ENCODE data around the gene RPP14.
A peak's percentile ranks its signal among the peaks of the same experiment; 100 is the strongest.
"Not testable (repeated sequence)": the region's sequence is repeated elsewhere in the genome, so short reads cannot be mapped to it uniquely, and the experiment has no call there.

The RPP14 gene

GRCh38 chr3:58305882-58306711 lies at the start of gene RPP14, which contains the start of gene HTD2:
Gene RPP14, plus strand, starts transcription at chr3:58306245. Its CDS starts 4,085 bp downstream, at chr3:58310330.
Gene HTD2, plus strand, starts transcription at chr3:58306520. Its CDS starts 11,094 bp downstream, at chr3:58317614.
- DNase-seq (ENCODE audit: low spot score): peak; percentile 98

- no peak for DNase-seq (ENCODE audit: low spot score)
Measured at GRCh38 chr3:58256511-58256910, 49.5 kb upstream of the RPP14 start.

GRCh38 chr3:58258392-58259055 lies 47.5 kb upstream of the RPP14 start:
- DNase-seq (ENCODE audit: low spot score): no peak

- DNase-seq (ENCODE audit: low spot score): peak; percentile 75
Measured at GRCh38 chr3:58260261-58260731, 45.7 kb upstream of the RPP14 start.

GRCh38 chr3:58260733-58261132 lies 45.3 kb upstream of the RPP14 start:
- DNase-seq (ENCODE audit: low spot score): peak; percentile 46

GRCh38 chr3:58261954-58262666 lies 43.9 kb upstream of the RPP14 start:
- no peak for DNase-seq (ENCODE audit: low spot score)

- no peak for DNase-seq (ENCODE audit: low spot score)
Measured at GRCh38 chr3:58266577-58266976, 39.5 kb upstream of the RPP14 start.

GRCh38 chr3:58267543-58267942 lies 38.5 kb upstream of the RPP14 start:
- not testable (repeated sequence) for DNase-seq (ENCODE audit: low spot score)

- no peak for DNase-seq (ENCODE audit: low spot score)
Measured at GRCh38 chr3:58269356-58269755, 36.7 kb upstream of the RPP14 start.

- no peak for DNase-seq (ENCODE audit: low spot score)
Measured at GRCh38 chr3:58270485-58270884, 35.6 kb upstream of the RPP14 start.

GRCh38 chr3:58271901-58272501 lies 34.0 kb upstream of the RPP14 start:
- peak; percentile 91 for DNase-seq (ENCODE audit: low spot score)

GRCh38 chr3:58272891-58273290 lies 33.2 kb upstream of the RPP14 start:
- no peak for DNase-seq (ENCODE audit: low spot score)

GRCh38 chr3:58273362-58273761 lies 32.7 kb upstream of the RPP14 start:
- DNase-seq (ENCODE audit: low spot score): not testable (repeated sequence)

GRCh38 chr3:58274027-58274614 lies 31.9 kb upstream of the RPP14 start:
- DNase-seq (ENCODE audit: low spot score): no peak

GRCh38 chr3:58281069-58281468 lies 25.0 kb upstream of the RPP14 start:
- no peak for DNase-seq (ENCODE audit: low spot score)

- no peak for DNase-seq (ENCODE audit: low spot score)
Measured at GRCh38 chr3:58285334-58285733, 20.7 kb upstream of the RPP14 start.

GRCh38 chr3:58287354-58287753 lies 18.7 kb upstream of the RPP14 start:
- DNase-seq (ENCODE audit: low spot score): no peak

- DNase-seq (ENCODE audit: low spot score): no peak
Measured at GRCh38 chr3:58288011-58288728, 17.9 kb upstream of the RPP14 start.

- DNase-seq (ENCODE audit: low spot score): not testable (repeated sequence)
Measured at GRCh38 chr3:58288964-58289613, 17.0 kb upstream of the RPP14 start.

GRCh38 chr3:58290446-58290845 lies 15.6 kb upstream of the RPP14 start:
- not testable (repeated sequence) for DNase-seq (ENCODE audit: low spot score)

All from AG08396 (cell line).